Measurements from ENCODE around the gene YJEFN3. TPM values are rescaled to one million over a fixed set of nuclear protein-coding genes. Genes with fewer than 3 reads are reported as not detected.

YJEFN3 gene
- total RNA-seq, 1 donor from 2014 or later = 0.52 TPM

GRCh38 chr19:19581391-19581790, 52.7 kb downstream of the YJEFN3 start:
- no peak overlapping the region for H3K9ac ChIP-seq (ENCODE audit: low read depth in 1 of 3, low read length in 3 of 3)
- no peak overlapping the region for H3K4me3 ChIP-seq (ENCODE audit: low read length in 3 of 3)
- H3K27me3 ChIP-seq (ENCODE audit: control insufficient read depth in 3 of 3, insufficient read depth in 3 of 3, low read length in 3 of 3) = no peaks in the 10 kb centered on the region
- no peaks in the 10 kb centered on the region for H3K36me3 ChIP-seq (ENCODE audit: control insufficient read depth in 3 of 3, insufficient read depth in 3 of 3, low read length in 3 of 3)
- no peaks in the 10 kb centered on the region for H3K4me1 ChIP-seq (ENCODE audit: control insufficient read depth in 3 of 3, insufficient read depth in 3 of 3, low read length in 3 of 3)
- H3K27ac ChIP-seq (ENCODE audit: low read depth, low read length) = no peak overlapping the region
- no peaks in the 10 kb centered on the region for H3K9me3 ChIP-seq (ENCODE audit: control insufficient read depth in 3 of 3, low read length in 3 of 3)

- Histone ChIP-seq H3K27me3 (ENCODE audit: control insufficient read depth in 3 of 3, insufficient read depth in 3 of 3, low read length in 3 of 3) (no peaks in the 10 kb centered on the region), H3K4me1 (ENCODE audit: control insufficient read depth in 3 of 3, insufficient read depth in 3 of 3, low read length in 3 of 3) (no peaks in the 10 kb centered on the region), H3K36me3 (ENCODE audit: control insufficient read depth in 3 of 3, insufficient read depth in 3 of 3, low read length in 3 of 3) (no peaks in the 10 kb centered on the region), H3K9ac (ENCODE audit: low read depth in 1 of 3, low read length in 3 of 3) (no peak overlapping the region), H3K9me3 (ENCODE audit: control insufficient read depth in 3 of 3, low read length in 3 of 3) (no peaks in the 10 kb centered on the region), H3K27ac (ENCODE audit: low read depth, low read length) (no peak overlapping the region), H3K4me3 (ENCODE audit: low read length in 3 of 3) (no peak overlapping the region)
These were observed 53.8 kb downstream of the YJEFN3 start for GRCh38 chr19:19582471-19582870.

GRCh38 chr19:19584356-19584755, 55.6 kb downstream of the YJEFN3 start:
- no peaks in the 10 kb centered on the region for H3K36me3 ChIP-seq (ENCODE audit: control insufficient read depth in 3 of 3, insufficient read depth in 3 of 3, low read length in 3 of 3)
- no peak overlapping the region for H3K9ac ChIP-seq (ENCODE audit: low read depth in 1 of 3, low read length in 3 of 3)
- no peaks in the 10 kb centered on the region for H3K27me3 ChIP-seq (ENCODE audit: control insufficient read depth in 3 of 3, insufficient read depth in 3 of 3, low read length in 3 of 3)
- no peaks in the 10 kb centered on the region for H3K4me1 ChIP-seq (ENCODE audit: control insufficient read depth in 3 of 3, insufficient read depth in 3 of 3, low read length in 3 of 3)
- H3K27ac ChIP-seq (ENCODE audit: low read depth, low read length) = no peak overlapping the region
- no peaks in the 10 kb centered on the region for H3K9me3 ChIP-seq (ENCODE audit: control insufficient read depth in 3 of 3, low read length in 3 of 3)
- H3K4me3 ChIP-seq (ENCODE audit: low read length in 3 of 3) = no peak overlapping the region

Other genes starting within 250 kb of the YJEFN3 start
- 13.6 TPM for gene SUGP1, start 208.4 kb upstream of the YJEFN3 start, total RNA-seq
- 20.9 TPM for gene MAU2, start 208.1 kb upstream of the YJEFN3 start, total RNA-seq
- gene GATAD2A, start 123.2 kb upstream of the YJEFN3 start, total RNA-seq = 19.8 TPM
- gene TSSK6, start 13.4 kb upstream of the YJEFN3 start, total RNA-seq = not detected
- 169 TPM for gene NDUFA13, start 12.7 kb upstream of the YJEFN3 start, total RNA-seq
- gene CILP2, start 9.4 kb downstream of the YJEFN3 start, total RNA-seq = 11.0 TPM
- gene PBX4, start 89.8 kb downstream of the YJEFN3 start, total RNA-seq = 1.6 TPM
- 1.6 TPM for gene LPAR2, start 99.3 kb downstream of the YJEFN3 start, total RNA-seq
- 3.7 TPM for gene GMIP, start 114.7 kb downstream of the YJEFN3 start, total RNA-seq
- gene ATP13A1, start 134.8 kb downstream of the YJEFN3 start, total RNA-seq = 23.0 TPM
- 4.7 TPM for gene ZNF101, start 139.9 kb downstream of the YJEFN3 start, total RNA-seq
- gene ZNF14, start 204.2 kb downstream of the YJEFN3 start, total RNA-seq = 6.8 TPM

All from skeletal muscle tissue (tissue), 4 donors.